Measurements from ENCODE around the gene OGDH. TPM values are rescaled to one million over a fixed set of nuclear protein-coding genes. Genes with fewer than 3 reads are reported as not detected.

Gene OGDH
- total and polyA plus RNA-seq, 9 donors, result 24.4 to 84.6 (median 57.7) TPM

DNA sequence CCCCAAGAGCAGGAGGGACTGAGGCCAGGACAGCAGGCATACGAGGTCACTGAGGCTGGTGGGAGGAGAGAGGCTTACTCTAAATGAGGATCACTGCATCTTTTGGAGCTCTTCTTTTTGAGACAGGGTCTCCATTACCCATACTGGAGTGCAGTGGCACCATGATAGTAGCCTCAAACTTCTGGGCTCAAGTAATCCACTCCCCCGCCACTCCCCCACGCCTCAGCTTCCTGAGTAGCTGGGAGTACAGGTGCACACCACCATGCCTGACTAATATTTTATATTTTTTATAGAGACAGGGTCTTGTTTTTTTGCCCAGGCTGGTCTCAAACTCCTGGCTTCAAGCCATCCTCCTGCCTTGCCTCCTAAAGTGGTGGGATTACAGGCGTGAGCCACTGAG, 25.8 kb downstream of the OGDH start:
- intact Hi-C loops (cut with DNase I), result loop anchor here in 1 of 4 donors (1.0 kb wide), 1 partner anchor 14 kb away; no protein-coding TSS in a partner anchor
- Histone ChIP-seq H3K4me3 (no peak overlapping the region), H3K36me3 (no peaks in the 10 kb centered on the region), H3K27ac (no peak overlapping the region), H3K4me1 (ENCODE audit: insufficient read depth) (peaks cover 10% of the 10 kb centered on the region), H3K27me3 (no peaks in the 10 kb centered on the region), H3K9me3 (no peaks in the 10 kb centered on the region)
- 79 to 90% (median 84%) methylated on average over 4 of the region's 4 CpGs for WGBS, 3 donors
- TF ChIP-seq POLR2A (IDR thresholded peaks at IDR 0.05) (no peak), EP300 (IDR thresholded peaks at IDR 0.05) (no peak)
- TF ChIP-seq, protein P1, sequence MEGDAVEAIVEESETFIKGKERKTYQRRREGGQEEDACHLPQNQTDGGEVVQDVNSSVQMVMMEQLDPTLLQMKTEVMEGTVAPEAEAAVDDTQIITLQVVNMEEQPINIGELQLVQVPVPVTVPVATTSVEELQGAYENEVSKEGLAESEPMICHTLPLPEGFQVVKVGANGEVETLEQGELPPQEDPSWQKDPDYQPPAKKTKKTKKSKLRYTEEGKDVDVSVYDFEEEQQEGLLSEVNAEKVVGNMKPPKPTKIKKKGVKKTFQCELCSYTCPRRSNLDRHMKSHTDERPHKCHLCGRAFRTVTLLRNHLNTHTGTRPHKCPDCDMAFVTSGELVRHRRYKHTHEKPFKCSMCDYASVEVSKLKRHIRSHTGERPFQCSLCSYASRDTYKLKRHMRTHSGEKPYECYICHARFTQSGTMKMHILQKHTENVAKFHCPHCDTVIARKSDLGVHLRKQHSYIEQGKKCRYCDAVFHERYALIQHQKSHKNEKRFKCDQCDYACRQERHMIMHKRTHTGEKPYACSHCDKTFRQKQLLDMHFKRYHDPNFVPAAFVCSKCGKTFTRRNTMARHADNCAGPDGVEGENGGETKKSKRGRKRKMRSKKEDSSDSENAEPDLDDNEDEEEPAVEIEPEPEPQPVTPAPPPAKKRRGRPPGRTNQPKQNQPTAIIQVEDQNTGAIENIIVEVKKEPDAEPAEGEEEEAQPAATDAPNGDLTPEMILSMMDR (IDR thresholded peaks at IDR 0.05), result no peak
- DNase-seq, result no peak

- intact Hi-C loops (cut with DNase I), result no loop called here
- WGBS, 3 donors, result 43 to 50% (median 48%) methylated on average over 10 of the region's 10 CpGs
- no peaks in the 10 kb centered on the region for H3K27me3 ChIP-seq
- no peak for TF ChIP-seq EP300 (IDR thresholded peaks at IDR 0.05)
- TF ChIP-seq, protein P1 (IDR thresholded peaks at IDR 0.05), result no peak
- no peak for TF ChIP-seq POLR2A (IDR thresholded peaks at IDR 0.05)
- H3K9me3 ChIP-seq, result no peaks in the 10 kb centered on the region
- H3K27ac ChIP-seq, result no peak overlapping the region
- peak; percentile 52 to 71 (median 54) for DNase-seq
- H3K4me3 ChIP-seq, result no peak overlapping the region
- peaks cover 10% of the 10 kb centered on the region for H3K4me1 ChIP-seq (ENCODE audit: insufficient read depth)
- H3K36me3 ChIP-seq, result no peaks in the 10 kb centered on the region
These were observed 27.1 kb downstream of the OGDH start for GRCh38 chr7:44633254-44634186.

- Histone ChIP-seq H3K36me3 (no peaks in the 10 kb centered on the region), H3K4me1 (ENCODE audit: insufficient read depth) (peaks cover 15% of the 10 kb centered on the region), H3K27ac (no peak overlapping the region), H3K4me3 (no peak overlapping the region), H3K27me3 (no peaks in the 10 kb centered on the region), H3K9me3 (no peaks in the 10 kb centered on the region)
- intact Hi-C loops (cut with DNase I), result no loop called here
- 78 to 83% (median 81%) methylated on average over 5 of the region's 5 CpGs for whole genome bisulfite sequencing, 3 donors
- no peak for DNase-seq
- TF ChIP-seq POLR2A (IDR thresholded peaks at IDR 0.05) (no peak), EP300 (IDR thresholded peaks at IDR 0.05) (no peak)
- TF ChIP-seq, protein P1 (IDR thresholded peaks at IDR 0.05), result no peak
These were observed 27.9 kb downstream of the OGDH start for GRCh38 chr7:44634187-44634838.

DNA sequence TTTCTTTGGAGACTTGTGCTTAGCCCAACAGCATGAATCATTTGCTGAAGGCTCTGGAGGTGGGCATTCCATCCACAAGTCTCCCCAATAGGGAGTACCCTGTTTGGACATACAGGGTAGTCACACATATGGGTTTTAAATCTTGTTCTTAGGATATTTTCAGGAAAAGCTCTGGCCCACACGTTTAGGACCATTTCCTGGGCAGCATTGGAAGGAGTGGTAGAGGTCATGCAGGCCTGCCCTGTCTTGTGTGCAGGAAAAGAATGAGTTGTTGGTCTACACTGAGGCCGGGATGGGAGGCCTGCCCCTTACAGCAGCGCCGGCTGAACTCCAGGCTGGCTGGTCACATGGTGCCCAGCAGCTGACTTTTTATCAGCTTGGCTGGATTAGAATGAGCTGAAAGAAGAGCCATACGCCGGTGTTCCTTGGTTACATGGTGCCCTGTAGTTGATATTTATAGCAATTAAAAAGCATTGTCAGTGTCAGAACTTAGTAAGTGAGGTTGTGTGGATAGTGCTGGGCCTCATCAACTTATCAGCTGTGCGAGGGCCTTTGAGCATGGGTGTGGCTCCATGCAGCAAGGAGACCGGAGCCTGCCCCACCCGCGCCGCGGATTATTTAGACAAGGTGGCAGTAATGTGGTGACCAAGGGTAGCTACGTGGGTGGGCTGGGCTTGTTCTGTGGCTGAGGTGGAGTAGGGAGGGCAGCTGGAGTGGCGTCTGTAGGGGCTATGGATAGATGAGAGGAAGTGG, 28.6 kb downstream of the OGDH start:
- 72 to 83% (median 77%) methylated on average over 14 of the region's 14 CpGs for WGBS, 3 donors

More for the DNA sequence above, 28.6 kb downstream of the OGDH start:
- no peaks in the 10 kb centered on the region for H3K9me3 ChIP-seq
- TF ChIP-seq EP300 (IDR thresholded peaks at IDR 0.05) (no peak), POLR2A (IDR thresholded peaks at IDR 0.05) (no peak)
- TF ChIP-seq, protein P1 (IDR thresholded peaks at IDR 0.05), result no peak
- no peak overlapping the region for H3K4me3 ChIP-seq
- no peaks in the 10 kb centered on the region for H3K27me3 ChIP-seq
- intact Hi-C loops (cut with DNase I), result no loop called here
- H3K27ac ChIP-seq, result no peak overlapping the region
- no peaks in the 10 kb centered on the region for H3K36me3 ChIP-seq
- DNase-seq, result no peak
- H3K4me1 ChIP-seq (ENCODE audit: insufficient read depth), result peaks cover 18% of the 10 kb centered on the region

Data from ovary (tissue), 9 donors.